HT1080 (cell line): ENCODE measurements around the gene PLPPR4. TPM values are rescaled to one million over a fixed set of nuclear protein-coding genes. Genes with fewer than 3 reads are reported as not detected.
"Not testable (repeated sequence)": the region's sequence is repeated elsewhere in the genome, so short reads cannot be mapped to it uniquely, and the experiment has no call there.

Experiments
- DNase-seq: peaks from one replicate; pipeline ENCODE4 v3.0.0-alpha.2; 2015; ENCODE audit warnings: low read depth
- polyA plus RNA-seq, 2 experiments: library from polyadenylated mRNA; depleted of rRNA; stranded (reverse); fragments of >200 nt; gene quantifications; 2 replicates each; pipeline ENCODE4 v1.2.3, GENCODE V29; 2015
- total RNA-seq: library from RNA; depleted of rRNA; stranded (reverse); fragments of >200 nt; shearing (Covaris generic); gene quantifications from 2 replicates; pipeline ENCODE4 v1.2.3, GENCODE V29; 2014; rRNA removed

The PLPPR4 gene
- total RNA-seq: 0.05 TPM in 1 of 2 replicates, not detected in the other
- 0.01 and 0.15 TPM in 2 replicates for polyA plus RNA-seq (2015; cell fraction: cytosol; rRNA removed)
- 0.04 and 0.12 TPM in 2 replicates for polyA plus RNA-seq (2015; cell fraction: nucleus; rRNA removed)

GRCh38 chr1:99264201-99265021 is at the start of gene PLPPR4:
PLPPR4 (plus strand) TSS chr1:99264492; CDS start chr1:99264594, 102 bp downstream.
- DNase-seq: no peak

GRCh38 chr1:99216956-99217355 is 47.3 kb upstream of the PLPPR4 start:
- no peak for DNase-seq

GRCh38 chr1:99217599-99217998 is 46.7 kb upstream of the PLPPR4 start:
- no peak for DNase-seq

GRCh38 chr1:99218572-99218971 is 45.7 kb upstream of the PLPPR4 start:
- no peak for DNase-seq

- no peak for DNase-seq
Observed at GRCh38 chr1:99218999-99219398, 45.3 kb upstream of the PLPPR4 start.

DNA sequence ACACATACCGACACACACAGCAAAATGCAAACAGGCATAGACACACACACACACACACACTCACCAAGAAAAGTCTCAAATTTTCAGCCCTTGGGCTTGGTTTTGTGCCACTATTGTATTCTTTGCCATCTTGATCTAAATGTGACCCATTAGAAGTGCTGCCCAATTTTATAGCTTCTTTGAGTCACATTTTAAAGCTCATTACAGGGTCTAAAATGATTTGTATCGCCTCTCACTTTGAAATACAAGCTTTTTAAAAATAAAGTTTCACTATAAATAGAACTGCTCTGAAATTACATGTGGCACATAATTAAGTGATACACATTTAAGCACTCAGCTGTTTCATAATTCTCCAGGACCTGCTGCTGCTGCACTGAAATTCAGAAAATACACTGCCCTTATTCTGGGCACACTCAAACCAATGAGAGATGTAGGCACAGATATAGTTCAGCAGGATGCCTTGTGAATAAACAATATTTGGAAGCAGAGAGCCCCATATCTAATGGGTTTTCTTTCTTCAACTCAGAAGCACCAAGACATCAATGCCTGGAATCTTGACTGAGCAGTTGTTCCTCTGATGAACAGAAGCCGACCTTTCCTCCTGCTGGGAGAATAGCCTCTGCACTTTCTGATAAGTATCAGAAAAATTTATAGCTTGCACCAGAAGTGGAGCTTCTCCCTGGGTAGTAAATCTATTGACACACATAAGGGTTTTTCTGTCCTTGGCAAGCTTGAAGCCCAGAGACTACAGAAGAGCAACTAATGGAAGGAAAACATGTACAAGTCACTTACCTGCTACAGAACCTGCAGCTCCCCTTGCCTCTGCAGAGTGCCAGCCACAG is 37.0 kb upstream of the PLPPR4 start:
- DNase-seq: no peak

DNA sequence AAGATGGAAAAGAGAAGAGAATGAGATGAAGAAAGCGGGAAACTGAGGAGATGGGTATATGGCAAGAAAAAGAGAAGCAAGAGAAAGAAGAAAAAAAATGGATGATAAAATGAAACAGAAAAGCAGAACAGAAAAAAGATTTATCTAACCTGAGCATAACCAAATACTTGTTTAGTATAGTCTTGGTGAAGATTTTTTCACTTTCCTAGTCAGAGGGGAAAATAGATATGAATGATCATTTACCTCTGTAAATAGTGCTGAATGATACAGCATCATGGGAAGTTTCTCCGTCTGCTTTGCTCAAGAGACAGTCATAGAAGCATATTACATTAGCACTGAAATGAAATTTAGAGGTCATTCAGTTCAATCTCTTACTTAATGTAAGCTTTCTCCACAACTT is 36.1 kb upstream of the PLPPR4 start:
- no peak for DNase-seq

DNA sequence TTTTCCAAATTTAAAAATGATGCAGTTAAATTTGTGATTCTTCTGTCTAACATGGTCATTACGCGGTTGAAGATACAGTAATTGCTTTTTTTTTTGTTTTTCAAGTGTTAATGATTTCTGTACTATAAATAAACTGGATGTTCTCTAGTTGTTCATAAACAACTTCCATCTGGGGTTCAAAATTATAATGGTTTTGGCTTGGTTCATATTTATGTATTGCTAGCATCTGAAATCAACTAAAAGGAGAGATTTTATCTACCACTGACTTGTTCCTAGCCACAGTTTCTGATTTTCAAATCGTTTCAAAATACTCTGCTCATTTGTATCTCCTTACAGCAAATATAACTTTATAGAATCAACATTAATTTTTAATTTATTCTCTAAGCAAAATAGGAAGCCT is 35.2 kb upstream of the PLPPR4 start:
- no peak for DNase-seq

- no peak for DNase-seq
Observed at GRCh38 chr1:99230695-99231094, 33.6 kb upstream of the PLPPR4 start.

DNA sequence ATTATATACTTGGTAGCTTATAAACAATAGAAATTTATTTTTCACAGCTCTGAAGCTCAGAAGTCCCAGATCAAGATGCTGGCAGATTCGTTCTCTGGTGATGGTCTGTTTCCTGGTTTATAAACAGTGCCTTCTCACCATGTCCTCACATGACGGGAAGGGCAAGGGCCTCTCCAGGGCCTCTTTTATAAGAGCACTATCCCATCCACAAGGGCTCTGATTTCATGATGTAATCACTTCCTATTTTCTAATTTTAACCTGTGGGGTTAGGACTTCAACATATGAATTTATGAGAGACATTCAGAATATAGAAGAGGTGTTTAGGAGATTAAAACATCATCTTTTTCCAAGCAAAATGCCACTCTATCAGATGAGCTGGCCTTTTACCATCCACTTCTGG is 32.1 kb upstream of the PLPPR4 start:
- no peak for DNase-seq

GRCh38 chr1:99233446-99233845 is 30.8 kb upstream of the PLPPR4 start:
- no peak for DNase-seq

GRCh38 chr1:99236756-99237155 is 27.5 kb upstream of the PLPPR4 start:
- no peak for DNase-seq

- DNase-seq: no peak
Observed at GRCh38 chr1:99239690-99240089, 24.6 kb upstream of the PLPPR4 start.

DNA sequence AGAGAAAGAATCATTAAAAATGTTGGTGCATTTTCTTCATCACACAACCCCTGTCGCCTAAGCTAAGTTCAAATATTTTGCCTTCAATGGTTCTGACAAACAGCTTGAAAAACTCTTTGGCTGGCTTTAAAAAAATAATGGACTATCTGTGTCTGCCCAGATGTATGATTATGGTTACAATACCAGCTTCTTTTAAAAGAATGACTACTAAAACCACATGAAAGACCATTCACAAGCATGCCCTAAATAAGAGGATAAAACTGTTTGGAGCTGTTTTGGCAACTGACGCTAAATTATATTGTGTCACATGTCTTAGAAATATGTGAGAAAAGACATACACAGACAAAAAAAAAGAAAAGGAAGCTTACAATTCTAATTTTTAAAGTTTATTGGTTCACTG is 23.7 kb upstream of the PLPPR4 start:
- DNase-seq: no peak

DNA sequence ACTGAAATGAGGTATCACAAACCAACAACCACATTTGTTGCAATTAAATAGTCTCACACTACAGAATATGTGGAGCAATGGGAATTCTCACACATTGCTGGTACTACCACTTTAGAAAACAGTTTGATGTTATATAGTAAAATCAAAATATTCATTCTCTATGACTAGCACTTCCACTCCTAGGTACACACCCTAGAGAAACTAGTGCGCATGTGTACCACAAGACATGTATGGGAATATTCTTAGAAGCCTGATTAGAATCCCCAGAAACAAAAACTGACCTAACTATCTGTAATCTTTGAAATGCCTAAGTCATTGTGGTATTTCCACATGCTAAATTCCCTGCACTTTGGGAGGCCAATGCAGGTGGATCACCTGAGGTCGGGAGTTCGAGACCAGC is 18.1 kb upstream of the PLPPR4 start:
- no peak for DNase-seq

GRCh38 chr1:99247199-99247598 is 17.1 kb upstream of the PLPPR4 start:
- no peak for DNase-seq

GRCh38 chr1:99250728-99251127 is 13.6 kb upstream of the PLPPR4 start:
- DNase-seq: no peak

GRCh38 chr1:99251308-99251707 is 13.0 kb upstream of the PLPPR4 start:
- DNase-seq: no peak

DNA sequence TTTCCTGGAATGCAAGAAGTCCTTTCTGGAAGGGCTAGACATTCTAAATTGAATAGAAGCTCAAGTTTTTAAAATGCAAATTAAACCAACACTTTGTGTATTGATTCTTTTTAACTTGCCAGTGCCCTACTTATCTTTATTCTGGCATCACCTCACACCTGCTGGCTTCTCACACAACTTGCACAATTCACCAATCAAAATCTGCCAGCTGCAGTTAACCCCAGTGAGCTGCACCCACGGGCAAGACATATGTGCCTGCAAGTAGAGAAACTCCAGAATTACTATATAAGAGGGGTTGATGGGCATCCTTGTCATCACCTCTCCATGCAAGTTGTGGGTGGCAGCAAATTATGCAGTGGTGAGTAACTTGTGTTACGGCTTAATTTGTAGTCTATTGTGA is 11.7 kb upstream of the PLPPR4 start:
- no peak for DNase-seq

GRCh38 chr1:99260402-99260801 is 3.9 kb upstream of the PLPPR4 start:
- DNase-seq: not testable (repeated sequence)

DNA sequence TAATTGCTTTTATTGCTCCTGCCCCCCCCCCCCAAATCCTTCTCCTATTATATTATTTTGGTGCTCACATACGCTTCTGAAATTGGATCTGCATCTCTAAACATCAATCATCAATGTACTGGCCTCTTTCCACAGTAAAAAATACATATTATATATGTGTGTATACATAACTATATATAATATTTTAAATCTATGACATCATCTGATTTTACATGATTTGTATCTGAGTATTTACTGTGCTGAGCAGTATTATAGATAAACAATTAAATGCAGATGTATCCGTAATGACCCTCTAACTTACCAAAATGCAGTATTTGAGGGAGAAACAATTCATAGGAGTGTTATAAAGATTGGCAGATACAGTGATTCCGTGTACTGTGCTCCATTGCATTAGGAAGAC is 832 bp downstream of the PLPPR4 start:
- DNase-seq: no peak

DNA sequence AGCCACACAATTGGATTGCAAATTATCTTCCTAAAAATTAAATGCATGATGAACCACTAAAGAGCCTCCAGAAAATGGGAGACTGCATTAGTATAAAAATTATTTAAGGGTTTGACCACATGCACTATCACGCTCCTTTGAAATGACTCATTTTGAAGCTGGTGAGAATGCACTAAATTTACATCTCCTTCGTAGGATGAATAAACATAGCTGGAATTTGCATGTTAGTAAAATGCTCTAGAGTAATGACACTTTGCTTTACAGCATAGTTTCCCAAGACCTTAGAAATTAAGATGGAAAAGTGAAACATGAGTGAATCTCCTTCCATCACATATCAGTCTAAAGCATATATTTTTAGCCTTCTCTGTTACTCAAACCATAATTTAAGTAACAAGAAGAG is 2.4 kb downstream of the PLPPR4 start:
- DNase-seq: peak; percentile 34
